WTC11 (cell line): ENCODE data around the gene CNTNAP2. TPM values are rescaled to one million over a fixed set of nuclear protein-coding genes. Genes with fewer than 3 reads are reported as not detected.

Source experiments
- ATAC-seq: fragments of 200-7000 bp; cut with Tn5 transposase; 2 replicates; pipeline ENCODE4 v1.10.0; 2021; ENCODE audit warnings: mild to moderate bottlenecking, moderate library complexity
- CTCF ChIA-PET: fragments of 300-600 bp; sonication (Branson Sonifier 250); formaldehyde crosslinking; loops from one replicate; lab custom pipeline; 2021; ENCODE audit warnings: antibody characterized with exemption; lab: Charles Lee
- POLR2A ChIA-PET: fragments of 350-600 bp; sonication (Branson Sonifier 250); formaldehyde crosslinking; loops from one replicate; lab custom pipeline; 2021; ENCODE audit warnings: antibody characterized with exemption; lab: Charles Lee
- DNase-seq: peaks from one replicate; pipeline ENCODE4 v3.0.0; 2021; ENCODE audit warnings: low spot score
- H3K27ac Mint-ChIP-seq: 2 replicates; pipeline ENCODE4 v1.8.0; 2021; ENCODE audit warnings: mixed read lengths
- H3K27me3 Mint-ChIP-seq: 2 replicates; pipeline ENCODE4 v1.8.0; 2021; ENCODE audit warnings: low read depth, mild to moderate bottlenecking, moderate library complexity, mixed read lengths
- H3K36me3 Mint-ChIP-seq: 2 replicates; pipeline ENCODE4 v1.8.0; 2021; ENCODE audit warnings: mixed read lengths
- H3K4me1 Mint-ChIP-seq: 2 replicates; pipeline ENCODE4 v1.8.0; 2022; ENCODE audit warnings: mixed read lengths
- H3K4me3 Mint-ChIP-seq: 2 replicates; pipeline ENCODE4 v1.8.0; 2021; ENCODE audit warnings: mild to moderate bottlenecking, moderate library complexity, mixed read lengths
- H3K9me3 Mint-ChIP-seq: 2 replicates; pipeline ENCODE4 v1.8.0; 2021; ENCODE audit warnings: mixed read lengths
- ELF4 ChIP-seq: sonication (generic); formaldehyde crosslinking; IDR thresholded peaks from 2 replicates; pipeline ENCODE4 v1.8.1; 2022; ENCODE audit warnings: low read depth, mild to moderate bottlenecking, moderate library complexity, missing genetic modification reagents
- ESRRA ChIP-seq: sonication (generic); formaldehyde crosslinking; IDR thresholded peaks from 2 replicates; pipeline ENCODE4 v1.8.1; 2022; ENCODE audit warnings: mild to moderate bottlenecking, missing genetic modification reagents, borderline replicate concordance
- GRHL2 ChIP-seq: fragments of 250-450 bp; sonication (Bioruptor Pico); IDR thresholded peaks from 2 replicates; pipeline ENCODE4 v1.8.0; 2022; ENCODE audit warnings: mild to moderate bottlenecking, moderate library complexity; ENCODE audit not compliant: insufficient replicate concordance, severe bottlenecking
- GTF2I ChIP-seq: fragments of 250-450 bp; sonication (Bioruptor Pico); conservative IDR thresholded peaks from 2 replicates; pipeline ENCODE4 v1.4.0; 2021; ENCODE audit warnings: mild to moderate bottlenecking
- JUN ChIP-seq: sonication (generic); formaldehyde crosslinking; IDR thresholded peaks from 2 replicates; pipeline ENCODE4 v1.8.0; 2023; ENCODE audit warnings: mild to moderate bottlenecking, missing genetic modification reagents
- KAT7 ChIP-seq: sonication (generic); formaldehyde crosslinking; IDR thresholded peaks from 2 replicates; pipeline ENCODE4 v1.8.1; 2023; ENCODE audit warnings: missing genetic modification reagents, mild to moderate bottlenecking, borderline replicate concordance
- MXD4 ChIP-seq: fragments of 250-450 bp; sonication (Bioruptor Pico); IDR thresholded peaks from 2 replicates; pipeline ENCODE4 v1.8.0; 2021; ENCODE audit warnings: mild to moderate bottlenecking, moderate library complexity, borderline replicate concordance
- NR3C1 ChIP-seq: sonication (generic); formaldehyde crosslinking; conservative IDR thresholded peaks from 2 replicates; pipeline ENCODE4 v1.8.1; 2023; ENCODE audit warnings: low read depth, mild to moderate bottlenecking, missing genetic modification reagents
- SMAD4 ChIP-seq: sonication (generic); formaldehyde crosslinking; IDR thresholded peaks from 2 replicates; pipeline ENCODE4 v1.8.0; 2022; ENCODE audit warnings: mild to moderate bottlenecking, missing genetic modification reagents
- TEAD4 ChIP-seq: sonication (generic); formaldehyde crosslinking; IDR thresholded peaks from 2 replicates; pipeline ENCODE4 v1.8.0; 2022; ENCODE audit warnings: mild to moderate bottlenecking, missing genetic modification reagents
- USF2 ChIP-seq: sonication (generic); formaldehyde crosslinking; IDR thresholded peaks from 2 replicates; pipeline ENCODE4 v1.8.1; 2023; ENCODE audit warnings: mild to moderate bottlenecking, missing genetic modification reagents, moderate library complexity
- ZNF219 ChIP-seq: sonication (generic); formaldehyde crosslinking; IDR thresholded peaks from 2 replicates; pipeline ENCODE4 v1.8.0; 2023; ENCODE audit warnings: missing genetic modification reagents, mild to moderate bottlenecking, borderline replicate concordance
- ZNF232 ChIP-seq: sonication (generic); formaldehyde crosslinking; IDR thresholded peaks from 2 replicates; pipeline ENCODE4 v1.8.0; 2022; ENCODE audit warnings: mild to moderate bottlenecking, missing genetic modification reagents
- ZNF263 ChIP-seq: sonication (generic); formaldehyde crosslinking; IDR thresholded peaks from 2 replicates; pipeline ENCODE4 v1.8.1; 2022; ENCODE audit warnings: low read depth, mild to moderate bottlenecking, moderate library complexity, missing genetic modification reagents
- ZNF396 ChIP-seq: fragments of 250-450 bp; sonication (Bioruptor Pico); IDR thresholded peaks from 2 replicates; pipeline ENCODE4 v1.8.0; 2021; ENCODE audit warnings: mild to moderate bottlenecking, moderate library complexity, borderline replicate concordance
- ZNF423 ChIP-seq: fragments of 250-450 bp; sonication (Bioruptor Pico); IDR thresholded peaks from 2 replicates; pipeline ENCODE4 v2.1.2; 2022; ENCODE audit warnings: mild to moderate bottlenecking, moderate library complexity
- total RNA-seq: library from RNA; stranded (reverse); gene quantifications from 3 replicates; pipeline ENCODE4 v1.2.3, GENCODE V29; 2021
- TF ChIP-seq, protein P1 (sequence below): sonication (generic); formaldehyde crosslinking; IDR thresholded peaks from 2 replicates; pipeline ENCODE4 v1.8.0; 2023; ENCODE audit warnings: mild to moderate bottlenecking, missing genetic modification reagents
- TF ChIP-seq, protein P2 (sequence below): sonication (generic); formaldehyde crosslinking; conservative IDR thresholded peaks from 2 replicates; pipeline ENCODE4 v1.8.1; 2022; ENCODE audit warnings: mild to moderate bottlenecking, missing genetic modification reagents
- TF ChIP-seq, protein P3 (sequence below): fragments of 250-450 bp; sonication (Bioruptor Pico); IDR thresholded peaks from 2 replicates; pipeline ENCODE4 v1.8.0; 2021; ENCODE audit warnings: mild to moderate bottlenecking

Gene CNTNAP2
- total RNA-seq, 1 experiment from 2014 or later, result 63.8 TPM

GRCh38 chr7:146575903-146576302, 459.3 kb downstream of the CNTNAP2 start:
- Mint-ChIP-seq H3K4me3 (no peak overlapping the region), H3K9me3 (no peaks in the 10 kb centered on the region), H3K27ac (no peak overlapping the region), H3K36me3 (no peaks in the 10 kb centered on the region), H3K27me3 (no peaks in the 10 kb centered on the region), H3K4me1 (no peaks in the 10 kb centered on the region)
- ChIA-PET CTCF (no interaction called here), POLR2A (interaction anchor here (0.6 kb wide), 1 partner anchor 86 kb away, joined by 3 read pairs; no protein-coding TSS in a partner anchor)
- no peak for ATAC-seq
- TF ChIP-seq MXD4 (CRISPR knock-in tag), result no peak
- TF ChIP-seq ZNF396 (CRISPR knock-in tag), result no peak
- no peak for TF ChIP-seq NR3C1 (CRISPR knock-in tag)
- DNase-seq, result no peak

DNA sequence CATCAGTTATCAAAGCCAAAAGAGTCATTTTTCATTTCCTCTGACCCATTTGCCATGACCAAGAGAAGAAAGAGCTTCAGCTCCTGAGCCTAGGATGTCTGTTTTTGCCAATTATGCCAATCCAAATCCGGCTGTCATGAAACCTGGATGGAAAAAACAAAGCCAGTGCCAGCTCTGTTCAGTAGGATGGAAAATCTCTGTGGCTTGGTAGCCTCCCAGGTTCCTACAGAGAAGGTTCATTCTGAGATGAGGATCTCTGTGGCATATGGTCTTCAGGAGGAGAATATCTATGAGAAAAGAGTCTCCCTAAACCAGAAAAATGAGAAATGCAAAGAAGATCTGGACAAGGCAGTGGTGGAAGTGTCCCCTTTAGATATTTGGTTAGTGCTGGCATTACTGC, 475.4 kb downstream of the CNTNAP2 start:
- H3K4me1 Mint-ChIP-seq, result no peaks in the 10 kb centered on the region
- ChIA-PET POLR2A (no interaction called here), CTCF (no interaction called here)
- H3K4me3 Mint-ChIP-seq, result no peak overlapping the region
- no peaks in the 10 kb centered on the region for H3K27me3 Mint-ChIP-seq
- TF ChIP-seq, protein P1, sequence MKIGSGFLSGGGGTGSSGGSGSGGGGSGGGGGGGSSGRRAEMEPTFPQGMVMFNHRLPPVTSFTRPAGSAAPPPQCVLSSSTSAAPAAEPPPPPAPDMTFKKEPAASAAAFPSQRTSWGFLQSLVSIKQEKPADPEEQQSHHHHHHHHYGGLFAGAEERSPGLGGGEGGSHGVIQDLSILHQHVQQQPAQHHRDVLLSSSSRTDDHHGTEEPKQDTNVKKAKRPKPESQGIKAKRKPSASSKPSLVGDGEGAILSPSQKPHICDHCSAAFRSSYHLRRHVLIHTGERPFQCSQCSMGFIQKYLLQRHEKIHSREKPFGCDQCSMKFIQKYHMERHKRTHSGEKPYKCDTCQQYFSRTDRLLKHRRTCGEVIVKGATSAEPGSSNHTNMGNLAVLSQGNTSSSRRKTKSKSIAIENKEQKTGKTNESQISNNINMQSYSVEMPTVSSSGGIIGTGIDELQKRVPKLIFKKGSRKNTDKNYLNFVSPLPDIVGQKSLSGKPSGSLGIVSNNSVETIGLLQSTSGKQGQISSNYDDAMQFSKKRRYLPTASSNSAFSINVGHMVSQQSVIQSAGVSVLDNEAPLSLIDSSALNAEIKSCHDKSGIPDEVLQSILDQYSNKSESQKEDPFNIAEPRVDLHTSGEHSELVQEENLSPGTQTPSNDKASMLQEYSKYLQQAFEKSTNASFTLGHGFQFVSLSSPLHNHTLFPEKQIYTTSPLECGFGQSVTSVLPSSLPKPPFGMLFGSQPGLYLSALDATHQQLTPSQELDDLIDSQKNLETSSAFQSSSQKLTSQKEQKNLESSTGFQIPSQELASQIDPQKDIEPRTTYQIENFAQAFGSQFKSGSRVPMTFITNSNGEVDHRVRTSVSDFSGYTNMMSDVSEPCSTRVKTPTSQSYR (CRISPR knock-in tag), result no peak
- no peak for TF ChIP-seq ZNF263 (CRISPR knock-in tag)
- no peak for TF ChIP-seq ZNF232 (CRISPR knock-in tag)
- no peaks in the 10 kb centered on the region for H3K36me3 Mint-ChIP-seq
- DNase-seq, result no peak
- no peak for ATAC-seq
- H3K27ac Mint-ChIP-seq, result no peak overlapping the region
- H3K9me3 Mint-ChIP-seq, result no peaks in the 10 kb centered on the region

DNA sequence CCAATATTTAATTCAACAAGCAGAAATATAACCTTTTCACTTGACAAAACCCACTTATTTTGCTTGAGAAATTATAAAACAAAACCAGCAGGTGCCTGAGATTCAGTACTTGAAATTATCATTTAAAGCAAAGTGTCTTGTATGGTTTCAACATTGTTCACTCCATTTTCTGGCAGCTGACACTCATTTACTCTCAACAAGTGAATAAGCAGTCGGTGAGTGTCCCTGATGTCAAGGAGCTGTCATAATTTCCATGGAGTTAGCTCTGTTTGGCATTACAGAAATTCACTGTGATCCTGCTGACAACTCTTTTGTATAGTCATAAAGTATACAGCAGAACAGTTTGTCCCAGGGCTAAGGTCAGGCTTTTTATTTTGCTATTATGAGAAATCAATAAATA, 490.0 kb downstream of the CNTNAP2 start:
- H3K27ac Mint-ChIP-seq, result no peak overlapping the region
- H3K27me3 Mint-ChIP-seq, result no peaks in the 10 kb centered on the region
- H3K4me3 Mint-ChIP-seq, result no peak overlapping the region
- H3K4me1 Mint-ChIP-seq, result no peaks in the 10 kb centered on the region
- TF ChIP-seq GTF2I (CRISPR knock-in tag) (no peak), USF2 (no peak), ELF4 (CRISPR knock-in tag) (no peak), ZNF219 (CRISPR knock-in tag) (no peak), GRHL2 (no peak), ESRRA (CRISPR knock-in tag) (no peak), JUN (CRISPR knock-in tag) (no peak), TEAD4 (CRISPR knock-in tag) (no peak), KAT7 (CRISPR knock-in tag) (no peak), ZNF423 (CRISPR knock-in tag) (no peak), SMAD4 (CRISPR knock-in tag) (no peak)
- TF ChIP-seq, protein P2, sequence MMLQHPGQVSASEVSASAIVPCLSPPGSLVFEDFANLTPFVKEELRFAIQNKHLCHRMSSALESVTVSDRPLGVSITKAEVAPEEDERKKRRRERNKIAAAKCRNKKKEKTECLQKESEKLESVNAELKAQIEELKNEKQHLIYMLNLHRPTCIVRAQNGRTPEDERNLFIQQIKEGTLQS (CRISPR knock-in tag), result no peak
- TF ChIP-seq, protein P3, sequence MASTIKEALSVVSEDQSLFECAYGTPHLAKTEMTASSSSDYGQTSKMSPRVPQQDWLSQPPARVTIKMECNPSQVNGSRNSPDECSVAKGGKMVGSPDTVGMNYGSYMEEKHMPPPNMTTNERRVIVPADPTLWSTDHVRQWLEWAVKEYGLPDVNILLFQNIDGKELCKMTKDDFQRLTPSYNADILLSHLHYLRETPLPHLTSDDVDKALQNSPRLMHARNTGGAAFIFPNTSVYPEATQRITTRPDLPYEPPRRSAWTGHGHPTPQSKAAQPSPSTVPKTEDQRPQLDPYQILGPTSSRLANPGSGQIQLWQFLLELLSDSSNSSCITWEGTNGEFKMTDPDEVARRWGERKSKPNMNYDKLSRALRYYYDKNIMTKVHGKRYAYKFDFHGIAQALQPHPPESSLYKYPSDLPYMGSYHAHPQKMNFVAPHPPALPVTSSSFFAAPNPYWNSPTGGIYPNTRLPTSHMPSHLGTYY (CRISPR knock-in tag), result no peak
- no peak for ATAC-seq
- H3K36me3 Mint-ChIP-seq, result no peaks in the 10 kb centered on the region
- no peaks in the 10 kb centered on the region for H3K9me3 Mint-ChIP-seq
- POLR2A ChIA-PET, result no interaction called here
- no peak for DNase-seq
- CTCF ChIA-PET, result no interaction called here
